HG02852 (cell line): ENCODE measurements around the gene IFNGR2.
A peak's percentile ranks its signal among the peaks of the same experiment; 100 is the strongest.
"Not testable (repeated sequence)": the region's sequence is repeated elsewhere in the genome, so short reads cannot be mapped to it uniquely, and the experiment has no call there.

Experiments
- ATAC-seq: cut with Tn5 transposase; IDR thresholded peaks from one replicate; pipeline ENCODE4 v1.9.1; 2021; ENCODE audit warnings: mild to moderate bottlenecking, moderate library complexity; ENCODE audit not compliant: unreplicated experiment

The IFNGR2 gene

DNA sequence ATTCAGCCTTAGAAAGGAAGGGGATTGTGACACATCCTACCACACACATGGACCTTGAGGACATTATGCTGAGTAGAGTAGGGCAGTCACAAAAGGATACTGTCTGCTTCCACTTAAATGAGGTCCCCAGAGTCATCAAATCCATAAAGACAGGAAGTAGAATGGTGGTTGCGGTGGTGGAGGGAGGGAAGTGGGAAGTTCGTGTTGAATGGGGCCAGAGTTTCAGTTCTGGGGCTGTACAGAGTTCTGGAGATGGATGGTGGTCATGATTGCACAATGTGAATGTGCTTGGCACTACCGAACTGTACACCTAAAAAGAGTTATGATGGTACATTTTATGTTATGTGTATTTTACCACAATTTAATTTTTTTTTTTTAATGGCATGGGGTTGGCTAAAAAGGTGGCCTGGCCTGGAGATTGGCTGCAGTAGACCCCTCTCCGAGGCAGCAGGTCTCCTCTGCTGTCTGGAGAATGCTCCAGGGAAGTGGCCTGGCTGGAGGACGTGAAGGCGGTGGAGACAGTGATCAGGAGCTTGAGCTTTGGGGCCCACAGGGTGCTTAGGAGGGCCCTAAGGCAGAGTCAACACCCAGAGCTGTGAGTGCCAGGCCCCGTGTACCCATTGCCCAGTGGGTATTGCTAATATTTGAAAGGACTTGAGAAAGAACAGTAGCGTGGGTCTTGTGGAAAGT lies 30.4 kb downstream of the IFNGR2 start:
- ATAC-seq = no peak

DNA sequence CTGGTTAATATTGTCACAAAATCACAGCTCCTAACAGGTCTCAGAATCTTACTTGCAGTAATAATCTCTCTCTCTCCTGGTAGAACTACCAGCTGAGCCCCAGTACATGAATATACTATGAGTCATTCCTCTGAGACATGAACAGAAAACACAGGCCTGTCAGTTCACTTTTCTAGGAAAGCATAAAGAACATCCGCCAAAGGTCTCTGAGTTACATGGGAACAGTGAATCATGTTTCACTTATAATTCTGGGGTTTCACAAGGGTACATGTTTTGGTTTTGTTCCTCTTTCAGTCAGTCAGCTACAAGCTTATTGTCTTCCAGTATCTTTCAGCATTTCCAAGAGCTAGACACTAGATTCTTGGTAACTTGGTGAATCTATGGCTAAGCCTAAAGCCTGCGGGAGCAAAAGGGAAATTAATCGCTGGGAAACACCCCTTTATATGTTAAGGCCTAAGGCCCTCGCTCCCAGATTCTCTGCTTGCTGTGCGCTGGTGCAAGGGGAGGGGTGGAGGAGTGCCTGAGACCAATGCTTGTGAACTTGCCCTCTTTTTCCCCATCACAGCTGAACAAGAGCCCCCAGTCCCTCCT lies 31.7 kb downstream of the IFNGR2 start:
- peak; percentile 92 for ATAC-seq

DNA sequence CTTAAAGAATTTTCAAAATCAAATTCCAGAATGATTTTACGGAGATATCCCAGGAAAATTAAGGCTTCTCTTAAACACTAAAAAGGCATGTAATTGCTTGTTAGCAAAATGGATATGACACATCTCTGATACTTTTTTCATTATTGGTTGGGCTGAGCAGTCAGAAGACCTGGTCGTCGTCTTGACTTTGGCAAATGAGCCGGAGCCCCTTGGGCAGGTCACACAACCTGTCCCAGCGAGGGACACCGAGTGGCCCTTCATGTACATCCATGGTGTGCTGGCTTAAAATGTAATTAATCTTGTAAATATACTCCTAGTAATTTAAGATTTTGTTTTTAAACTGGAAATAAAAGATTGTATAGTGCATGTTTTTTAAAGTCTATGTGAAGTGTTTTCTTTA lies 33.9 kb downstream of the IFNGR2 start:
- ATAC-seq = no peak

DNA sequence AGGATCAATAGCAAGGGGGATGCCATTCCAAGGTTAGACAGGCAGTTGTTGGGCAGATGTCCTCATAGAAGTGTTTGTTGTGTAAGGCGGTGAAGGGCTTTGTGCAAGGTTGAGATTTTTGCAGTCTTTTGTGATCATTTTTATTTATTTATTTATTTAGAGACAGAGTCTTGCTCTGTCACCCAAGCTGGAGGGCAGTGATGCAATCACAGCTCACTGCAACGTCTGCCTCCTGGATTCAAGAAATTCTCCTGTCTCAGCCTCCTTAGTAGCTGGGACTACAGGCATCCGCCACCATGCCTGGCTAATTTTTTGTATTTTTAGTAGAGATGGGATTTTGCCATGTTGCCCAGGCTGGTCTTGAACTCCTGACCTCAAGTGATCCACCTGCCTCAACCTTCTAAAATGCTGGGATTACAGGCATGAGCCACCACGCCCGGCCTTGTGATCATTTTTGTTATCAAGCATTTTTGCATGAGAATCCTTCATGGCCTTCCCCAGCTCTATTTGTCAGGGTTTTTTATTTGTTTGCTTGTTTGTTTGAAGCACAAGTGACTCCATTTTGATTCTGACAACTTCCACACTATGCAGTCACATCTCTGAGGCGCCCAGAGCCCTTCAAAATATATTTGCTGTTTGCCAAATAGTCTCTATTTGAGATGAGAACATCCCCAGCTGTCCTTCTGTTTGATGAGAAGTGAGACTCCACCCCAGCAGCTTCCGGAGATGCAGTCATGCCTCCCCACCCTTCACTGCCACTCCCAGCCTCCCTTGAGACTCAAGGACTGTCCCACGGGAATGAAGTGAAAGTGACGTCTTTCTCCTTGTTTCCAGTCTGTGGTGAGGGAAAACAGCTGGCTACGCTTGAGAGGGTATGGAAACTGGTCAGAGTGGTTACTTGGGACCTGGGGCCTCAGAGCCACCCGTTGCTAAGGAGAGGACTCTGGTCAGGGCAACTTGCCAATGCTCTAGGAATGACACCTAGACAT lies 38.6 kb downstream of the IFNGR2 start:
- ATAC-seq = peak; percentile 64

DNA sequence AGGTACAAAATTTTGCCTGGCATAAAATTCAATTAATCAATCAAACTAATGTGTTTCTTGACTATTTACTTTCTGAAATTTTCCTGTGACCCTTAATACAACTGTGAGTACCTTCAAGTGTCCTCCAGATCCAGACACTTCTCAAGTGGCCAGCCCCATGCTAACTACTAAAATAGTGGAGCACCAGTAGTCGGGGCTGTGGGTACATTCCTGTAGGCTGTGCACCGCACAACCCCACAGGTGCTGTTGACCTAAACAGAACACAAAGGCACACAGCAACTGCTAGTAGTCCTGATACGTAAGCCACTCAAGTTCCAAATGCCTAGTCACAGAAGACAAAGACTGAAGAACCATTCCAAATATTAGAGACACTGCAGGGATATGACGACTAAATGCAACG lies 40.0 kb downstream of the IFNGR2 start:
- ATAC-seq = no peak

DNA sequence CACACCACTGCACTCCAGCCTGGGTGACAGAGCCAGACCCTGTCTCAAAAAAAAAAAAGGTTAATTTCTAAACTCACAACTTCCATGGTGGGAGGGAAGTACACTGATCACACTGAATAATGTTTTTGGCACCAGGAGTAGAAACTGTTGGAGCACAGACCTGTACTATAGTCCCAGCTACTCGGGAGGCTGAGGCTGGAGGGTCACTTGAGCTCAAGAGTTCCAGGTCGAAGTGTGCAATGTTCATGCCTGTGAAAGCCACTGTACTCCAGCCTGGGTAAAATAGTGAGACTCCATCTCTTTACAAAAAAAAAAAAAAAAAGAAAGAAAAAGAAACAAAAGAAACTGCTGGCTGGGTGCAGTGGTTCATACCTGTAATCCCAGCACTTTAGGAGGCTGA lies 41.3 kb downstream of the IFNGR2 start:
- ATAC-seq = no peak

DNA sequence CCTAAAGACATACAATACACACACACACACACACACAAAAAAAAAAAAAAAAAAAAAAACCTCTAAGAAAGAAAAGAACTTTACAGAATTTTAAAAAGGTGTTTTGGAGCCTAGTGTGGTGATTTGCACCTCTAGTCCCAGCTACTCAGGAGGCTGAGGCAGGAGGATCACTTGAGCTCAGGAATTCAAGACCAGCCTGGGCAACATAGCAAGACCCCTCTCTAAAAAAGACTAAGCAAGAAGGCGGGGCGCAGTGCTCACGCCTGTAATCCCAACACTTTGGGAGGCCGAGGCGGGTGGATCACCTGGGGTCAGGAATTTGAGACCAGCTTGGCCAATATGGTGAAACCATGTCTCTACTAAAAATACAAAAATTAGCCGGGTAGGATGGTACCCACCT lies 43.4 kb downstream of the IFNGR2 start:
- ATAC-seq = not testable (repeated sequence)

DNA sequence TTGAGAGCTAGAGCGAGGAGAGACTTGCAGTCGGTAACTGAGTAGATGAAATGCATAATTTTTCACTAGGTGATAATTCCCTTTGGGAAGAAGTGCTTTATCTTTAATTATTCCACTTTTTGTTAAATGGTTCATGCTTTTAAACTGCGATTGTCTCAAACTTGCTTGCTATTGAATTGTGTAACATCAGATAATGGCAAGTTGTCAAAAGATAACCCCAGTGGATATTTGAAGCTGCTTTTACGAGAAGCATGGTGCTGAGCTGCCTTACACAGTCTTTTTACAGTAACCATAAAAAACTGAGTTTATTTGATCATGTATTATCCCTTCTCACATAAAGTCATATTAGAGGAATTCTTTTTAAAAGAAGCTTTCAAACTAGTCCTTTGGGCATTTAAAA lies 46.4 kb downstream of the IFNGR2 start:
- ATAC-seq = no peak

DNA sequence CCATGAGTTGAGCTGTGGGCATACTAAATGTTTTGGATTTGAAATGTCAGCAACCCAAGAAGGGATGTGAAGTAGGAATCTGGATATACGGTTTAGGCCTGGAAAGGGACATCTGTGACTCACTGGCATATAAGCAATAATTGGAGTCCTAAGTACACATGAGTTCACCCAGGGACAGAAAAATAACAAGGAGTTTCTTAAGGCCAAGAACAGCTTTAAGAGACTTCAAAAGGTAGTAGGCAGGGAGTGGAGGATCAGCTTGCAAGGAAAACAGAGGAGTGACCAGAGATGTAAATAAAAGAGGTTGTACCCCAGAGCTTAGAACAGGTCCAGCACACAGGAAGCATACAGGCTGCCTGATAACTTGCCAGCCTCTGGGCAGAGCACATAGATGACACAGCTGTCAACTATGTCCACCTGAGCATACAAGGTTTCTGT lies 48.4 kb downstream of the IFNGR2 start:
- no peak for ATAC-seq

DNA sequence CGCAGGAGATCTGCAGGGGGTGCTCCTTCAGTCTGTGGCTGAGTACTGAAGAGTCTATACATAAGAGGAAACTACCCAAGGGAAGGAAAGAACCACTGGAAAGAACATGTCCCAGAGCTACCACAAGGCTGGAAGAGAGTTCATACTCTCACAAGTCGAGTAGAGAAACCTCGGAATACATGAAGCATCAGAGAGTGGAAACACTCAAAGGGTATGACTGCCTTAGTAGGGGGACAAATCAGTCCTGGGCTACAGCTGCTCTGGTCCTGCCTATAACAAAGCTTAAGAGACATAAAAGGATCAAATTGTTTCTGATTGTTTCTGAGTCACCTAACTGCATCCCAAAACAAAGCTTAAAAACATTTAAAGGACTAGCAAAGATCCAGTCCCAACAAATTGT lies 49.1 kb downstream of the IFNGR2 start:
- ATAC-seq = no peak

DNA sequence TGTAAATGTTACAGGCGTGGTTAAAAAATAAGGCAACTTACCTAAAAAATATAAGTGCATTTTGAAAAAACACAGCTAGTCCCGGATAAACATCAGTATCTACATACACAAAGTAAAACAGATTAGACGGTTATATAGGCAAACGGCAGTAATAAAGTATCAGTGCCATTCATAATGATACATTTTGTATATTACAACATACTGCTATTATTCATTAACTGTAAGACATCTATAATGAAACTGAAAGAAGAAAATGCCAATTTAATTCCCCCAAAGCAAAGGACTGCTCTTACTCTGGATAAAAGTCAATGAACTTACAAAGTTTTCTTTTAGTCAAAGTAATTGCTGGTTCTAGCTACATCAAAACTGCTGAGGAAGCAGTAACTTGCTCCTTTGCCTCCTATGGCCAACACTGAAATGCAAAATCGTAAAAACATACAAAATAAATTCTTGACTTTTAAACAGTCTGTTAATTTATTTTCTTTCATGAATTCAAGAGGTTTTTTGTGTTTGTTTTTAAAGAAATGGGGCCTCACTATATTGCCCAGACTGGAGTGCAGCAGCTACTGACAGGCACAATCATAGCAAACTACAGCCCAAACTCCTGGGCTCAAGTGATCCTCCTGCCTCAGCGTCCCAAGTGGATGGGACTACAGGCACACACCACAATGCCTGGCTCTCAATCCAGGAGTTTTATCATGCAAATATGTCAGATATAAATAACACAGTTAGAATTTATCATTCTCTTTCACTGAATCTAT lies 52.7 kb downstream of the IFNGR2 start:
- no peak for ATAC-seq

DNA sequence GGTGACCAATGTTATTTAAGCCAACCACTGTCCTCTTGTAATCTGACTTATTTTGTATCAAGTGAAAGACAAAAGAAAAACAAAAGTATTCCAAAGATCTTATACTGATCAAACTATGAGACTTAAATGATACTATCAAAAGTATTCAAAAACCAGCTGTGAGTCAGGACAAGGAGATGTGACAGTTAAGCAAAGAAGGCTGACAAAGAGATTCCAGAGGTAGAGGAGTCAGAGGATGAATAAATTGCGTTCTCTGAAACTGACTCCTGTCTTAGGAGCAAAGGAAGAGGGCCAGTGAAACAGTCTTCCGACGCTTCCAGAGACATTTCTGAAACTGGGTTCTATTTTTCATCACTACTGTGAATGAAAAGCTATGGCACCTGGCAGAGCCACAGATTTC lies 55.6 kb downstream of the IFNGR2 start:
- ATAC-seq = no peak

DNA sequence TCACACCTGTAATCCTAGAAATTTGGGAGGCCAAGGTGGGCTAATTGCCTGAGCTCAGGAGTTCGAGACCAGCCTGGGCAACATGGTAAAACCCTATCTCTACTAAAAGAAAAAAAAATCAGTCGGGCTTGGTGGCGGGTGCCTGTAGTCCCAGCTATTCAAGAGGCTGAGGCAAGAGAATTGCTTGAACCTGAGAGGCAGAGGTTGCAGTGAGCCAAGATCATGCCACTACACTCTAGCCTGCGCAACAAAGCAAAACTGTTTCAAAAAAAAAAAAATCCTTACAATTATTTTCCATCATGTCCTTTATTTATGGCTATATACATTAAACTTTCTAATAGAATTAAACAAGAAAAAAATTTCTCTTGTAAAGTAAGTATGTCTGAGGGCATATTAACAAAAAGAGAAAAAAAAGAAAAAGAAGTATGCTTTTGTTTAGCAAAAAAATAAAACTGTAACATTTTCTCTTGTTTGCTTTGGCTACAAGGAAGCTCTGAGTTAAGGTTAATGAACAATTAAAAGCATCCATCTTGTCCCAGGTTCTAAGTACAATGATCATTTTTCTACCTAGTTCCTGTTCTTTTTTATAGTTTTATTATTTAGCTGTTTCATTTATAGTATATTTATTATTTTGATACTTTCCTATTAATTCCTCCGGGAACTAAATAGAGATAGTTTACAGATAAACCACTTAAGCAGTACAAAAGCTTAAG lies 58.5 kb downstream of the IFNGR2 start:
- no peak for ATAC-seq

DNA sequence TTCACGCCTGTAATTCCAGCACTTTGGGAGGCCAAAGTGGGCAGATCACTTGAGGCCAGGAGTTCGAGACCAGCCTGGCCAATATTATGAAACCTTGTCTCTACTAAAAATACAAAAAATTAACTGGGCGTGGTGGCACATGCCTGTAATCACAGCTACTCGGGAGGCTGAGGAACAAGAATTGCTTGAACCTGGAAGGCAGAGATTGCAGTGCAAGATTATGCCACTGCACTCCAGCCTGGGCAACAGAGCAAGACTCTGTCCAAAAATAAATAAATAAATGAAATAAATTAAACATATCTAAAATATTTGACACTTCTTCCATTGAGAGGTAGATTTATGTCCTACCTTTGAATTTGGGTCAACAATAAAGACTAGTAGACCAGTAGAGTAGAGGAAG lies 66.0 kb downstream of the IFNGR2 start:
- ATAC-seq = not testable (repeated sequence)

DNA sequence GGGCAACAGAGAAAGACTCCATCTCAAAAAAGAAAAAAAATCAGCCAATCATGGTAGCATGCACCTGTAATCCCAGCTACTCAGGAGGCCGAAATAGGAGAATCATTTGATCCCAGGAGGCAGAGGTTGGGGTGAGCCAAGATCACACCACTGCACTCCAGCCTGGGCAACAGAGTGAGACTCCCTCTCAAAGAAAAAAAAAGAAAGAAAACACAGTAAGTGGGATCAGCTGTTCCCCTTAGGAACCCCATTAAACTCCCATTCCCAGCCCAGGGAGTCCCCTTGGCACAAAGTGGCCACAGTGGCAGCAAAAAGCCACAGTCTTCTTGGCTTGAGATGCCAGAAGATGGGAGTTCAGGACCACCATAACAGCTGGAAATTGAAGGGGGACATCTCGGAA lies 67.5 kb downstream of the IFNGR2 start:
- no peak for ATAC-seq

DNA sequence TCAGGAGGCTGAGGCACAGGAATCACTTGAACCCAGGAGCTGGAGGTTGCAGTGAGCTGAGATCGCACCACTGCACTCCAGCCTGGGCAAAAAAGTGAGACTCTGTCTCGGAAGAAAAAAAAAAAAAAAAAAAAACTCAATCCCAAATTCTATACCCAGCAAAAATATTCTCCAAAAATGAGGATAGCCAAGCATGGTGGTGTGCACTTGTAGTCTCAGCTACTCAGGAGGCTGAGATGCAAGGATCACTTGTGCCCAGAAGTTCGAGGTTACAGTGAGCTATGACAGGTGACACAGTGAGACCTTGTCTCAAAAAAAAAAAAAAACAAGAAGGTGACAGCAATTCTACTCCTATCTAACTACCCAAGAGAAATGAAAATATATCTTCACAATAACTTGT lies 70.1 kb downstream of the IFNGR2 start:
- ATAC-seq = no peak

DNA sequence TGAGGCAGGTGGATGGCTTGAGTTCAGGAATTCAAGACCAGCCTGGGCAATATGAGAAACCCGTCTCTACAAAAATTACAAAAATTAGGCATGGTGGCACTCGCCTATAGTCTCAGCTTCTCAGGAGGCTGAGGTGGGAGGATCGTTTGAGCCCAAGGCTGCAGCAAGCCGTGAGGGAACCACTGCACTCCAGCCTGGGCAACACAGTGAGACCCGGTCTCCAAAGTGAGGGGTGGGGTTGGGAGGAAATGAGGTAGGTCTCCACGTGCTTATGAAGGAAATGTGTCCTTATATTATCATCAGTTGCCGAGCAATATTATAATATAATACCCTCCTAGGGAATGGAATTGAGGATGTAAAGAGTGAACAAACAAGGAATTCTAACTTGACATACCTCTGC lies 73.9 kb downstream of the IFNGR2 start:
- ATAC-seq = no peak

DNA sequence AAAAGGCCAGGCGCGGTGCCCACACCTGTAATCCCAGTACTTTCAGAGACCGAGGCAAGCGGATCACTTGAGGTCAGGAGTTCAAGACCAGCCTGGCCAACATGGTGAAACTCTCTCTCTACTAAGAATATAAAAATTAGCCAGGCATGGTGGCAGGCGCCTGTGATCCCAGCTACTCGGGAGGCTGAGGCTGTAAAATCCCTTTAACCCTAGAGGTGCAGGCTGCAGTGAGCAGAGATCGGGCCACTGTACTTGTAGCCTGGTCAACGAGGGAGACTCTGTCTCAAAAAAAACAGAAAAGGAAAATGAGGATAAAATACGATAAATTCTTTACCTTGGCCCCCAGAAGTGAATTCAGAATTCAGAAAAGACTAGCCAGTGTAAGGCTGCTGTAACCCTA lies 75.0 kb downstream of the IFNGR2 start:
- no peak for ATAC-seq

DNA sequence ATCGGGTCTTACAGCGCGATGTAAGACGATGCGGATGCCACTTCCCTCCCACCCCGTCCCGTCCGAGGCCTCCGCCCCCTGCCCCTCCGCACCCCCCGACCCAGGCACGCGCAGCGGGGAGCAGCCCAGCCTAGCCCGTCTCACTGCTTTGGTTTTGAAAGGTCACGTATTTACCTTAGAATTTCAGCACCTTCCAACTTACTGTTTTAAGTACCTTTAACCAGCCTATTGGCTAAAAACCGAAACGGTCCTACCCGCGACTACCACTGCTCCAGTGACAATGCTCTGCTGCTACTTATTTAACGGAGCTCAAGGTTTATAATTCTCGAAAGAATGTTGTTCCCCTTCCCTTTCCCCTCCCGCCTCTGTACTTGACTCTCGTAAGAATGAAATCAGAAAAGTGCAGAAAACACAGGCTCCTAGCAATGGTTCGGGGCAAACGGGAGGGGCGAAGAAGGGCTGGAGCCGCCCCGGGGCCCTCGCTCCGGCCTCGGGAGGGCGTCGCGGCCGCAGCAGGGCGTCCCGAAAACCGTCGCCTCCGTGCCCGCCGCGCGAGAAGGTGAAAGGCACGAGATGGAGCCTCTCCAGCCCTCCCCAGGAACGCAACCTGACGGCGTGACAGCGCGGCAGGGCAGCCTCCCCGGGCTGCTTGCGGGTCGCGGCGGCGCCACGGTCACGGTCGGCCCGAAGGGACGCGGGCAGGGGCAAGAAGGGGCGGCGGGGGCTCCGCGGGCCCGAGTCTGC lies 75.9 kb downstream of the IFNGR2 start:
- ATAC-seq = peak; percentile 26
